Kidney epithelial cell (primary cell): ENCODE measurements around the gene PRAME. TPM values are rescaled to one million over a fixed set of nuclear protein-coding genes. Genes with fewer than 3 reads are reported as not detected.

Experiments
- DNase-seq: peaks from one replicate; pipeline ENCODE4 v3.0.0-alpha.2; 2010; ENCODE audit warnings: low read depth
- H3K27me3 ChIP-seq: 2 replicates; pipeline ENCODE4 v1.6.0; 2011; ENCODE audit warnings: low read length; ENCODE audit not compliant: control insufficient read depth, insufficient read depth
- H3K36me3 ChIP-seq: 2 replicates; pipeline ENCODE4 v1.5.1; 2011; ENCODE audit warnings: low read length; ENCODE audit not compliant: control insufficient read depth, insufficient read depth
- H3K4me3 ChIP-seq: 2 replicates; pipeline ENCODE4 v1.5.1; 2011; ENCODE audit warnings: low read depth, mild to moderate bottlenecking, control low read depth, low read length
- CTCF ChIP-seq: IDR thresholded peaks from 2 replicates; pipeline ENCODE4 v1.5.1; 2011; ENCODE audit warnings: mild to moderate bottlenecking, moderate library complexity, low read length, control low read depth, inconsistent platforms; ENCODE audit not compliant: insufficient read depth, poor library complexity, severe bottlenecking
- total RNA-seq: library from RNA; depleted of rRNA; stranded (reverse); fragments of >200 nt; gene quantifications from 2 replicates; pipeline ENCODE4 v1.2.3, GENCODE V29; 2015

PRAME gene
- total RNA-seq, 1 donor from 2014 or later: 3.8 TPM

- Histone ChIP-seq H3K27me3 (no peaks in the 10 kb centered on the region), H3K36me3 (no peaks in the 10 kb centered on the region), H3K4me3 (no peak overlapping the region)
- no peak for TF ChIP-seq CTCF
- no peak for DNase-seq
These were observed 5.1 kb downstream of the PRAME start for GRCh38 chr22:22553735-22554586.

- no peak for DNase-seq
- Histone ChIP-seq H3K36me3 (no peaks in the 10 kb centered on the region), H3K27me3 (peaks cover 1% of the 10 kb centered on the region), H3K4me3 (no peak overlapping the region)
- no peak for TF ChIP-seq CTCF
These were observed 5.9 kb downstream of the PRAME start for GRCh38 chr22:22553141-22553540.

GRCh38 chr22:22552630-22553029 is 6.4 kb downstream of the PRAME start:
- Histone ChIP-seq H3K27me3 (peaks cover 3% of the 10 kb centered on the region), H3K4me3 (no peak overlapping the region), H3K36me3 (no peaks in the 10 kb centered on the region)
- DNase-seq: no peak
- TF ChIP-seq CTCF: no peak

GRCh38 chr22:22550789-22551434 is 8.2 kb downstream of the PRAME start:
- TF ChIP-seq CTCF: no peak
- no peaks in the 10 kb centered on the region for H3K36me3 ChIP-seq
- DNase-seq: no peak
- H3K4me3 ChIP-seq: no peak overlapping the region
- H3K27me3 ChIP-seq: peaks cover 3% of the 10 kb centered on the region

GRCh38 chr22:22548910-22549309 is 10.2 kb downstream of the PRAME start:
- TF ChIP-seq CTCF: no peak
- H3K27me3 ChIP-seq: peaks cover 3% of the 10 kb centered on the region
- no peak overlapping the region for H3K4me3 ChIP-seq
- no peak for DNase-seq
- H3K36me3 ChIP-seq: no peaks in the 10 kb centered on the region
